ENCODE measurements around the gene DCP2. TPM values are rescaled to one million over a fixed set of nuclear protein-coding genes. Genes with fewer than 3 reads are reported as not detected.

The DCP2 gene
- 164 and 176 TPM in 2 replicates for total RNA-seq (2021)
- long read RNA-seq, full-length matches to known transcripts: 119 of 215 reads
- long read RNA-seq, partial matches to known transcripts: 50 of 215 reads
- long read RNA-seq, other reads (novel, unspliced or antisense): 46 of 215 reads

DNA sequence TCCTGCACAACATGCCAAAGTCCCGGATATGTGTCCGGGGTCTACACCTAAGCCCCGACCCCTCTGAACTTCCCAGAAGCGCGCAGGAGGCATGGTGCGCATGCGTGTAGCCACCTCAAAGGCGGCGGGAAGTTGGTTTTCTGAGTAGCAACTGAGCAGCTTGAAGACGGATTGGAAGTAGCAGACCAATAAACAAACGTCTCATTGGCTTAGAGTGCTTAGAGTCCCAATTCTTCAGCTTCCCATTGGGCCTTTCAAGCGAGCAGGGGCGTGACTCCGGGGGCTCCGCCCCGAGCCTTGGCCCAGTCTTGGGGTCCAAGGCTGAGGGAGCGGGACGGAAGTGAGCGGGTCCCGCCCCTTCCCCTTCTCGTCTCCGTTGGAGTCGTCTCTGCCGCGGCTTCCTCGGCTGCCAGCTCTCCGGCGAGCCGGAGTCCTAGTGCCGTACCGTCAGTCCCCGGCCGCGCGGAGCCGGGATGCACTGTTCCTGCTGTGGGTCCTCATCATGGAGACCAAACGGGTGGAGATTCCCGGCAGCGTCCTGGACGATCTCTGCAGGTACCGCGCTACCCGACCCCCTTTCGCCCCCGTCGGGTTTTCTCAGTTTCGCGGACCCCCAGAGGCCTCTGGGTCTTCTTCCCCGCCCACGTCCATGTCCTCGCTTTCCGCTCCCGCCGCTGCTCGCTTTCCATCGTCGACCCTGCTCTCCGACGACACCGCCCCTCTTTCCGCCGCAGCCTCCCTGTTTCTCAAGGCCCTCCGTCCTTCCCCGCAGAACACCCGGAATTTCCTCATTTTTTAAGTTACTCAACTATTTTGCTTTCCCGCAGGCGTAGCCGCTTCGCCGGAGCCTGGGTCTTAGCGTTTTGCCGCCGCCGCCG is at the start of gene DCP2:
Gene DCP2, plus strand, starts transcription at position 367 of the 878 bp plus-strand sequence. Its CDS starts 136 bp downstream, at position 503.
- H3K27ac ChIP-seq (ENCODE audit: insufficient read length, low read depth, low read length): peak within 1 kb of the TSS; percentile 69
- no peak within 1 kb of the TSS for H2BK5ac ChIP-seq (ENCODE audit: insufficient read length, low read length)
- H3K79me2 ChIP-seq (ENCODE audit: insufficient read depth, low read length): peaks cover 24% of the 10 kb centered on the region; the same call in 1 of the 2 replicates
- H3T11ph ChIP-seq (ENCODE audit: low read length): no peak within 1 kb of the TSS
- H3K18ac ChIP-seq (ENCODE audit: insufficient read length, low read depth, low read length): peak within 1 kb of the TSS; percentile 47
- Mint-ChIP-seq H3K4me1 (peaks cover 28 to 29% of the 10 kb centered on the region in 2 experiments), H3K27ac (peak within 1 kb of the TSS; percentile 98 to 99 (median 99)), H3K9me3 (no peaks in the 10 kb centered on the region; a peak in 1 of 5 replicates), H3K36me3 (ENCODE audit: insufficient read depth in 1 of 3, low read depth in 3 of 3) (peaks cover 2 to 11% (median 9%) of the 10 kb centered on the region in 3 experiments; a peak in 4 of 7 replicates), H3K27me3 (ENCODE audit: low read depth) (no peaks in the 10 kb centered on the region), H3K4me3 (peak within 1 kb of the TSS; percentile 98)
- no peaks in the 10 kb centered on the region for H3K4me1 ChIP-seq (ENCODE audit: insufficient read depth, low read length)
- no peak within 1 kb of the TSS for H2AFZ ChIP-seq (ENCODE audit: low read length)
- no peak within 1 kb of the TSS for H2BK12ac ChIP-seq (ENCODE audit: insufficient read length, low read depth, low read length)
- H3K23me2 ChIP-seq (ENCODE audit: insufficient read length, low read depth, low read length, poor library complexity, severe bottlenecking): peaks cover 8% of the 10 kb centered on the region
- H4K20me1 ChIP-seq (ENCODE audit: control insufficient read depth, insufficient read depth, insufficient read length): no peaks in the 10 kb centered on the region
- no peak within 1 kb of the TSS for H4K8ac ChIP-seq (replicated peaks; ENCODE audit: insufficient read length, low read depth, low read length)
- H3K56ac ChIP-seq (ENCODE audit: insufficient read length, low read depth, low read length): no peak within 1 kb of the TSS
- H3K27me3 ChIP-seq (ENCODE audit: insufficient read depth, low read length): no peaks in the 10 kb centered on the region
- H3K4ac ChIP-seq (ENCODE audit: low read depth, low read length): no peak within 1 kb of the TSS; the same call in 1 of the 2 replicates
- no peak within 1 kb of the TSS for H2BK15ac ChIP-seq (ENCODE audit: low read depth, low read length)
- peak within 1 kb of the TSS; percentile 67 for H3K9ac ChIP-seq (ENCODE audit: extremely low read depth, insufficient read length, low read length)
- H2BK120ac ChIP-seq (ENCODE audit: low read depth, low read length, poor library complexity, severe bottlenecking): no peak within 1 kb of the TSS
- DNase-seq: peak; percentile 98
- H2BK20ac ChIP-seq (ENCODE audit: low read depth, low read length, poor library complexity, severe bottlenecking): no peak within 1 kb of the TSS
- H4K91ac ChIP-seq (ENCODE audit: insufficient read length, low read depth, low read length): no peak within 1 kb of the TSS
- H3K14ac ChIP-seq (ENCODE audit: insufficient read depth, low read length): peak within 1 kb of the TSS; percentile 44
- no peaks in the 10 kb centered on the region for H3K9me3 ChIP-seq (ENCODE audit: control insufficient read depth, low read depth, low read length)
- peak within 1 kb of the TSS; percentile 73 for H3K4me2 ChIP-seq (ENCODE audit: insufficient read depth, insufficient read length, low read length)
- H3K79me1 ChIP-seq (ENCODE audit: insufficient read depth, low read depth, low read length, poor library complexity, severe bottlenecking): no peaks in the 10 kb centered on the region
- no peak for TF ChIP-seq CTCF (conservative IDR thresholded peaks at IDR 0.05)
- H3K23ac ChIP-seq (ENCODE audit: insufficient read length, low read depth, low read length): no peak within 1 kb of the TSS
- peak within 1 kb of the TSS; percentile 2 for H4K5ac ChIP-seq (ENCODE audit: insufficient read length, low read depth, low read length)
- H2AK5ac ChIP-seq (ENCODE audit: insufficient read length, low read length): no peak within 1 kb of the TSS
- WGBS (ENCODE audit: extremely low coverage, insufficient read length, low lambda C conversion rate): no CpG with 5 or more reads among the region's 75 CpGs

All from H9 (cell line).